GM20431 (cell line): ENCODE measurements around the gene CYGB.
"Not testable (repeated sequence)": the region's sequence is repeated elsewhere in the genome, so short reads cannot be mapped to it uniquely, and the experiment has no call there.

Source experiments
- in situ Hi-C: fragments of 300-500 bp; cut with MseI, MboI; formaldehyde crosslinking; loops from one replicate; pipeline ENCODE4 v1.15.0; 2020; ENCODE audit warnings: low sequenced_read_pairs; ENCODE audit not compliant: unreplicated experiment

Gene CYGB

GRCh38 chr17:76540381-76541300 lies 3.1 kb upstream of the CYGB start:
- in situ Hi-C loops, result no loop called here

- in situ Hi-C loops, result no loop called here
Measured at GRCh38 chr17:76539631-76540271, 2.2 kb upstream of the CYGB start, which contains the start of gene PRCD. Gene PRCD, plus strand, starts transcription at chr17:76540044. Its CDS starts 98 bp downstream, at chr17:76540142.

GRCh38 chr17:76538941-76539570 lies 1.5 kb upstream of the CYGB start:
- in situ Hi-C loops, result no loop called here

- in situ Hi-C loops, result no loop called here
Measured at GRCh38 chr17:76538281-76538931, 897 bp upstream of the CYGB start.

DNA sequence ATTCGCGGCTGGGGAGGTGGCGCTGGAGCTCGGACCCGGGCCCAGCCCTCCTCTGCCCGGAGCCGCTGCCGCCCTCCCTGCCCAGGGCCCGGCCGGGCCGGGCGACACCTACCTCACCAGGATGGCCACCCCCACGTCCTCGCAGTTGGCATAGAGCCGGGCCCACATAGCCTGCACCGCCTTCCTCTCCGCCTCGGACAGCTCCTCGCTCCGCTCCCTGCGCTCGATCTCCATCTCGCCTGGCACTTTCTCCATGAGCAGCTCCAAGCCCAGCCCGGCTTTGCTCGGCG lies 276 bp downstream of the CYGB start:
- in situ Hi-C loops, result no loop called here

DNA sequence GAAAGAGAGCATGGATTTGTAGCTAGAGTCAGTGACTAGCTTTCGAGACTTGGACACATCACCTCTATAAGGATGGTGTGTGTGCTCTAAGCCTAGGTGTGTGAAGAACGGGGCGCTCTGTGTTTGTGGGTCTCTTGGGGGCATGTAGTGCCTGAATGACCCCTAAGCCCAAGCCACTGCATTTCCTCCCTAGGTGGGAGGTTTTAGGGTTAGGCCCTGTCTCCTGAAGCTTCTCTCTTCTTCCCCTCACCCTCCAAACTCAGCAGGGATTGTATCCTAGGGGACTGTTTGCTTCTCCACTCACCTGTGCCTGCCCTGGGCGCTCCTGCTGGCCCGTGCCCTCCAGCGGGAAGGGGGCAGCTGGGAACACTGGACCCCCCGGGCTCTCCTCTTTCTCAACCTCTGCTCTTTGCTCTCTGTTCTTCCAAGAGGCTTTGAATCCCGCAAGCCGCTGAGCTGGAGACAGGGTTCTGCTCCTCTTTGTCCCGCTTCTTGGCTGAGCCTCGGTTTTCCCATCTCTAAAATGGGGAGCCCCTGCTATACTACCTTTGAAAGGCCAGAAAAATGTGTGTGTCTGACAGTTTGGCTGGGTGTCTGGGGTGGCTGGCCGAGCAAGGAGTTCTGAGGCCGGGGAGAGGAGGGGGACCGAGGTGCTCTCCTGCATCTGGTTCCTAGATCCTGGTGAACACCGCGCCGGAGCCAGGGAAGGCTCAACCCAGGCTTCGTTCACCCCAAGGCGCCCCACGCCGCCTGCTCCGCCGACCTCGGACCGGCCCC lies 810 bp downstream of the CYGB start:
- in situ Hi-C loops, result no loop called here

GRCh38 chr17:76535788-76536510 lies 1.6 kb downstream of the CYGB start:
- in situ Hi-C loops, result no loop called here

DNA sequence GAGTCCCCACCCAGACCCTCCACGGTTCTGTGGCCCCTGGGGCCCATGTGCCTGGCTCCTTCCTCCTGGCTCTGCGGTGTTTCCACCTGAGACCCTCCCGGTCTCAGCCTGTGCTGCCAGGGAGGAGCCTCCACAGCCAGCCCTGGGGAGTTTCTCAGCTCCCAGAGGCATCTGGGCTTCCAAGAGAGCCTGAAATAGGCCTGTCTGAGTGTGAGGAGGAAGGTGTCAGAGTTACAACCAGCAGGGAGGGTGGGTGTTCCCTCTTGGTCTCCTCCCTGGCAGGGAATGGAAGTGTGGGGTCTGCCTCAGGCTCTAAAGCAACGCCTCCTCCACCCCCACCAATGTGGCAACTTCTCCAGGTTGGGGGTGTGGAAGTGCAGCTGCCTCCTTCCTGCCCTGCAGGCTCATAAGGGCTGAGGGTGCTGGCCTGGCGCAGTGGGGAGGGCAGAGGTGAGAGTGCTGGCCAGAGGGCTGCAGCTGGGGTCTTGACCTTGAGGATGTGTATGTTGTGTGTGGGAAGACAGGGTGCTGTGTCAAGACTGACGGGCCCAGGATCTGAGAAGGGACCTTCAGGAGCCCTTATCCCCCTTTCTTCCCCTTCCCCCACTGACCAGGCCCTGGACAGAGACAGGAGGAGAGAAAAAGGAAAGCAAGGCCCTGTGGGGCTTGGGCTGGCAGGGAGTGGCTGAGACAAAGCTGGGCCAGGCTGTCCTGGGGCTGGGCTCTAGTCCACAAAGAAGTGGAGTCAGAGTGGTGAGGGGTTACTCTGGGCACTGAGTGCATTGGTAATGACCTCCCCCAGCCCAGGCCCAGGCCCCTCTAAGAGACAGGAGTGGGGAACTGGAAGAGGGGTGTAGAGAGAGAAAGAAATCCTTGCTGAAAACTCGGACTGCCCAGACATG lies 2.4 kb downstream of the CYGB start:
- in situ Hi-C loops, result no loop called here

GRCh38 chr17:76533640-76534359 lies 3.7 kb downstream of the CYGB start:
- in situ Hi-C loops, result not testable (repeated sequence)

GRCh38 chr17:76532072-76532651 lies 5.3 kb downstream of the CYGB start:
- in situ Hi-C loops, result no loop called here

GRCh38 chr17:76531486-76532038 lies 5.9 kb downstream of the CYGB start:
- in situ Hi-C loops, result no loop called here

- in situ Hi-C loops, result no loop called here
Measured at GRCh38 chr17:76530811-76531485, 6.6 kb downstream of the CYGB start.

- in situ Hi-C loops, result no loop called here
Measured at GRCh38 chr17:76530095-76530723, 7.3 kb downstream of the CYGB start.

DNA sequence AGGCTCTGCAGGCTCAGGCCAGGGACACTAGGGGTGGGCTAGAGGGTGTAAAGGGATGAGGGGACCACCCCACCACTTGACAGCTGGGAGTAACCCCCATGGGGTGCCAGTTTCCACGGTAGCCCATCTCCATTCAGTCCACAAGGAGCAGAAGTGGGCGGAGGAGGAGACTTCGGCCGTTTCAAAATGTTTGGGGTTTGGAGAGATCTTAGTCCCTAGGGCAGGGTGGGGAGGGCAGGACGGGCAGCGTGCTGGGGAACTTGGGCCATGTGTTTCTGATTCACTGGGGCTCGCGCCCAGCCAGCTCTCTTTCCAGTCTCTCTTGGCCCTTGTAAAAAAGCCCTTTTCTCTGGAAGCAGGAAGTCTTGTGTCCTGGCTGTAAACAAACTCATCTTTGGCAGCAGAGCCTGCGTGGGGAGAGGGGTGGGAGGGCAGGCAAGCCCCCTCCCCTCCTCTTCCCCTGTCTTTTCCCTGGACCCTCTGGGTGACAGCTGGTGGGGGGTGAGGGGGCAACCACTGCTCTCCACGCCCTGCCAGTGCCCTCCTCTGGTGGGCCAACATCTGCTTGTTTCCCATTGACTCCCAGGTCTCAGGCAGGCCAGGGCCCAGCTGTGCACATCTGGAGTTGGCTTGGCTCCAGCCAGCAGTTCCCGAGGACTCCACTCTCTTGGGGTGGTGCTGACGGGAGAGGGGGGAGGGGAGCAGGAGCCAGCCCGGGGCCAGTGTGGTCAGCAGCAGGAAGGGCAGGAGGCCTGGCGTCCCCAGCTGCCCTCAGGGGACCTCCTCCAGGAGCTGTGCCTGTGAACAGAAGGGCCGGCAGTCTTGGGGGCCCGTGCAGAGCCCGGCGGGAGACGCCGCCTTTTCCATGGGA lies 8.1 kb downstream of the CYGB start:
- in situ Hi-C loops, result no loop called here
